HL-60 (cell line): ENCODE results near the gene CCNB1IP1.

Experiments
- CTCF ChIP-seq: IDR thresholded peaks from one replicate; pipeline ENCODE4 v1.5.1; 2011; ENCODE audit warnings: low read length, control low read depth, inconsistent platforms; ENCODE audit not compliant: insufficient read depth
- GABPA ChIP-seq: IDR thresholded peaks from 2 replicates; pipeline ENCODE4 v1.6.1; 2012; ENCODE audit warnings: low read depth
- POLR2AphosphoS5 ChIP-seq: IDR thresholded peaks from 2 replicates; pipeline ENCODE4 v1.6.1; 2012; ENCODE audit warnings: low read depth
- SPI1 ChIP-seq: IDR thresholded peaks from 2 replicates; pipeline ENCODE4 v1.6.1; 2012; ENCODE audit warnings: low read depth, mild to moderate bottlenecking, borderline replicate concordance

- TF ChIP-seq CTCF (no peak), GABPA (no peak), POLR2AphosphoS5 (no peak), SPI1 (no peak)
These were observed 4.4 kb downstream of the CCNB1IP1 start for GRCh38 chr14:20328705-20329104.
